DMS53 (cell line): ENCODE data around the gene FAM78B.
A peak's percentile ranks its signal among the peaks of the same experiment; 100 is the strongest.

Experiments used
- DNase-seq: peaks from one replicate; lab custom pipeline; 2025; lab: John Stamatoyannopoulos, UW

Gene FAM78B

DNA sequence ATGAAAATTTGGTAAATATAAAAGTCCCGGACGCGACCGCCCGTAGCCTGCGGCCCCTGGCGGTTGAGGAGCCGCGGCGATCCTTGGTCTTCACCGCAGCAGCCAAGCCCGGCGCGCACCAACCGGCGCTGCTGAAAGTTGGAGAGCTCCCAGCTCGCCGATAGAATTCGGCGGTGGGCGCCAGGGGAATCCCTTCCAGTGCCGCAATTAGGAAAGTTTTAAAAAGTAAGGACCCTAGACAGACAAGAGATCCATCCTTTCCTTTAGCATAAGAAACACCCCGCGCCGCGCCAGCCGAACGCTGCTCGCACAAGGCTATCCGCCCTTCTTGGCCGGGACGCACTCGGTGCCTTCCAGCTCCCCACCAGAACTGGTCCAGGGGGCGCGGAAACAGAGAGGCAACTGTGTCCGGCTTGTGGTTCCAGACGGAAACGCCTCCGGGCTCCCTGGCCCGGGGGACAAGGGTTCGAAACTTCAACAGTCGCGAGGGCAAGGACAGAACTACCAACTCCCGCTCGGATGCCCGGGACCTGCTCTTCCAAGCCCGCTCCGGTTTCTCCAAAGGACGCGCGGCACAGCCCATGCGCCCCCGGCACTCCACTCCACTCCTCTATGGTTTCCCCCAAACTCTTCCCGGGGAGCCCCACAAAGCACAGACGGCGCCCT, 1.7 kb downstream of the FAM78B start:
- peak; percentile 72 for DNase-seq

DNA sequence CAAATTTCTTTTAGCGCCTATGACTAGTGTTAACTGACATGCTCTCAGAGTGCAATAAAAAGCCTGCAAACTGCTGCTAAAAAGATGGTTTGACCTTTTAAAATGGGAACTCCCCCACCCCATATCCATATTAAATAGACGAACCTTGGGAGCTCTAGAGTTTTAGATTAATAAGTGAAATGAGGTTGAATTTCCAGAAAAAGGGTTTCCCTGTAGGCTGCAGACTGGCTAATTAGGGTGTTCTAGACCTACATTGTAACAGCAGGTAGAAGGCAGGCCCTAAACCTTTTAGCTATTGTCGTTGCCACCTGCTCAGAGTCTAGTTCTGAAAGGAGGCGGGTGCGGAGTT, 2.2 kb downstream of the FAM78B start:
- no peak for DNase-seq

DNA sequence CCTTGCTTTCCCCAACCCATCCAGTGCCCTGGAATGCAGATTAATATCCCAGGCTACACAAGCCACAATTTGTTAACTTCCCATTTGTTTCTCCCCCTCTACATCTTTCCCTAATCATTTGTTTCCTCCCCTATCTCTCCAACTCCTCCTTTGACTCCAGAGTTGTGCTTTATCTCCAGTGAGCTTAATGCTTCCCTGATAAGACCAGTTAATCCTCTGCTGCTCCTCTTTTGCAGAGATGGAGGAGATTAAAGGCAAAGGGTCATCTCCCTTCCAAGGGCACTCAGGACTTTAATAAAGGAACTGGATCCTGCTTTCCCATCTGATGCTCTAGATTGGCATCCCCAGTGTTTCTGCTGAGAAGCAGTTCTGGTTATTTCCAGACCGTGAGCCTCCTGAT, 7.1 kb downstream of the FAM78B start:
- no peak for DNase-seq

GRCh38 chr1:166156674-166157073, 10.1 kb downstream of the FAM78B start:
- DNase-seq = no peak

GRCh38 chr1:166155108-166155507, 11.7 kb downstream of the FAM78B start:
- no peak for DNase-seq

- DNase-seq = no peak
These were observed 13.1 kb downstream of the FAM78B start for GRCh38 chr1:166153525-166154314.

- no peak for DNase-seq
These were observed 13.8 kb downstream of the FAM78B start for GRCh38 chr1:166152978-166153377.

DNA sequence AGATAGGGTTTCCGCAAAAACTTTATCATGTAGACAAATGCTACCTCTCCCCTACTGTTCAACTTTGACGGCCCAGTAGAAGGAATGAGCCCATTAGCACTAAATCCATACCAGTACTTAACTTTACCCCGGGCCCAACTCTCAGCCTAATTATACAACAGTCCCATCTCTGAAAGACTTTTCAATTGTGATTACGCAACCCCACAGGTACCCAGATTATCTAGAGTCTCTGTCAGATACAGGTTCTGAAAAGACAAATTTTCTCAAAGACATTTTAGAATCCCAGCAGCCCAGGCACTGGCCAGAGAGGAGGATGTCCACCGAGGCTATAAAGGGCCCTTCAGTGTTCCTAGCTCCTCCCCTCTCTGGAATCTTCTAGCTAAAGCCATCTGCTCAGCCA, 15.0 kb downstream of the FAM78B start:
- DNase-seq = no peak

DNA sequence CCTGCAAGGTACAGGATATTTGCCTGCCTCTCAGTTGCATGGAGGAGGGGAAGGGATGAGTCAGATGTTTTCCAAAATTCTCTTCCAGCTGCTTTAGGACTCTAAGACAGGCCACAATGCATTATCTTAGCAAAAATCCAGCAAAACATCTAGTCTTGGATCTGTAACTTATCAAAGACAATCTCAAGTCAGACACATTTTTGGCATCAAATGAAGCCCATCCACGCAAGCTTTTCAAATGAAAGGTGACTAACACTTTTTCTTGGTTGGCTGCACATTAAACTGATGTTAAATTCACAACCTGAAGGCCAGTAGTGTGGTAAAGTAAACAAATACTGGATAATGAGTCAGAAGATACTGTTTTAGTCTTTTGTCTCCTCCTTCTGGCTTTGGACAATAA, 21.3 kb downstream of the FAM78B start:
- DNase-seq = peak; percentile 67

DNA sequence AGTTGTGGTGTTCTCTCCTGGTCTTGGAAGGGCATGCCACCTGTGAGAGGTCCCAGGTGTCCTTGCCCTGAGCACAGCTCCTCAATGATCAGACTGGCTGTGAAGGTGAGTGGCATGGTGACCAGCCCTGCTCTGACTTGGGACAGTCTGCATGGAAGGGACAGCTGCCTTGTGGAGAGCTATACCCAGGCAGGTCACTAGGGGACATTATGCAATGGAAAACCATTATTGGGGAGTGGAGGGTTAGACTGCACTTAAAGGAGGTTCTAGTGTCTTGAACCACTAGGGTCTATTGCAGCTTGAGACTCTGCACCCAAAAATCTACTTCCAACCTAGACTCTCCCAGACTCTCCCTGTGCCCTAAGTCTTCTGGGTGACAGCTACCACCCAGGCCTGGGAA, 24.8 kb downstream of the FAM78B start:
- DNase-seq = no peak

DNA sequence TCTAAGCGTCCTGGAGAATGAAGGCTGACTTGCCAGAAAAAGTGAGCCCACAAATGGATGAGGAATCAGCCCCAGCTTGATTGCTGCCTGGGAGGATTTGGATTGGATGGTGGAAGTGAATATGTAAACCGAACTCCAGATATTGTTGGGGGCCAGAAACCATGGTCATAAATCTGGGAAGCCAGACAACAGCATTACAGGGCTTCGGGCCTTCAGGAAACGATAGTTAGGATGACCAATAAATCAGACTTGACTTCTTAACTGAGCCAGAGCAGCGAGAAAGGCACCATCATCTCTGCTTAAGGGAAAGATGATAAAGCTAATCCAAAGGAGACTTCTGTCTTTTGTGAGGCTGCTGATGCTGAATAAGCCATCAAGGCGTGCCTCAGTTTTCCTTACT, 26.6 kb downstream of the FAM78B start:
- DNase-seq = no peak

DNA sequence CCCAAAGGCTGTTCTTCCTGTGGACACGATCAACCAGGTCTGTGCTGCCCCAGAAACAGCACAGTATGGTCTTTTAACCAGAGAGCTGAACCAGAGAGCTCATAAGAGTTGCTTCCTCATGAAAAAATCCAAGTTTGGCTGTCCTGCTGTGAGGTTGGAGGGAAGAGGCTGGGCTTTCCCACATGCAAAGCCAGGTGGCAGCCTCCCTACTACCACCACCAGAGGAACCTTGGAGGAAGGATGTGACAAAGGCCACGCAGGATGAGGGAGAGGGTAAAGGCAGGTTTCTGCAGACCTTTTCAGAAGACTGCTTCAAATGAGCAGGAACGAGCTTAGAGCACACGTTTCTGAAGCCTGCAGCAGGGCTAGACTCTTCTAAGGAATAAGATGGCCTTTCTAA, 27.1 kb downstream of the FAM78B start:
- peak; percentile 10 for DNase-seq

DNA sequence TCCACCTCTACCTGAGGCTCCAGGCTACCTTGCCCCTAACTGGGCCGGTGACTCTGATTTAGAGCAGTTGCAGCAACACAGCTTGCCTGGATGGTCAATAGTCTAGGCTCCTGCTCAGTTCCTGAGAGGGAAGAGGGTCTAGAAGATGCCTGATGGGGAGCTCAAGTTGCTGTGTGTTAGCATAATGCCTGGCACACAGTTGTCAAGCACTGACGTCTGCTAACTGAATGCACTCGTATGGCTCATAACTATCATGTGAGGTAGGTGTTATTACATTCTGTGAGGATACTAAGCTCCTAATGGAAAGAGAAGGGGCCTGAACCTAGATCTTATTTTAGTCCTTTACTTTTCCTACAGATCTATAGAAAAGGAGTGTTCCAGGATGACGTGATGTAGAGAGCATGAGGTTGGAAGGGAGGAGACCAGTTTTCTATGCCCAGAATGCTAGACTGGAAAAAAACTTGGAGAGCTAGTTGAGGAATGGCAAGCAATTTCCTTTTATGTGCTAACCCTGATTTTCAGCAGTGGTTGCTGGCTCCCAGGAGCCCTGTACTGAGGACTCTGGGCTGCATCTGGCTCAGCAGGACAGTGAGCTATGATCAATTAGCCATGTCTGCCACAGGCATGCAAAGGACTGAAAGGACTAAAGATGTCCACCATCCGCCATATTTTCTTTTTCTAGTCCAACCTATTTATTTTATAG, 30.0 kb downstream of the FAM78B start:
- no peak for DNase-seq

- no peak for DNase-seq
These were observed 30.6 kb downstream of the FAM78B start for GRCh38 chr1:166136222-166136621.

GRCh38 chr1:166133857-166134256, 32.9 kb downstream of the FAM78B start:
- DNase-seq = no peak

DNA sequence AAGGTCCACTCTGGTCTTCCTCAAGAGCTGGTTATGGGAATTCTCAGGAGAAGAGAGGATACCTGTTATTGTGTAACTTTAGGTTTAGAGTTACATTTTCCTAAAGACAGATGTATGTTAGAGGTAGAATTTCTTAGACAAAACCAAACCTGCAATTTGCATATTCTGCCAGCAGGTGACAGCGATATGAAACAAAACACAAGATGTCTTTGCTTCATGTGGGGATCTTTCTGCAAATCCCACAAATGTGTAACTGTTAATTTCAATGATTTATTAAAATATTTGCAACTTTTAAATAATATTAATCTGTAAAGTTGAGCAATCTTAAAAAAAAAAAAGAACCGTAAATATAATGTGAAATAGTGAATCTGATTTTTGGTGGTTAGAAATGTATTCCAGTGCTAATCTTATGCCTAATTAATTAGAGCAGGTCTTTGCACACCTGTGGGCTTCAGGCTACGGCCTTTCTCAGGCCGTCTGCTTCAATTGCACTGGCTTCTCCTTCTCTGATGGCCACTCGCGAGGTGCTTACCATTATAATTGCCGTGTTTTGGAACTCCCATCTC, 33.4 kb downstream of the FAM78B start:
- peak; percentile 41 for DNase-seq

- DNase-seq = no peak
These were observed 34.3 kb downstream of the FAM78B start for GRCh38 chr1:166132496-166132895.

DNA sequence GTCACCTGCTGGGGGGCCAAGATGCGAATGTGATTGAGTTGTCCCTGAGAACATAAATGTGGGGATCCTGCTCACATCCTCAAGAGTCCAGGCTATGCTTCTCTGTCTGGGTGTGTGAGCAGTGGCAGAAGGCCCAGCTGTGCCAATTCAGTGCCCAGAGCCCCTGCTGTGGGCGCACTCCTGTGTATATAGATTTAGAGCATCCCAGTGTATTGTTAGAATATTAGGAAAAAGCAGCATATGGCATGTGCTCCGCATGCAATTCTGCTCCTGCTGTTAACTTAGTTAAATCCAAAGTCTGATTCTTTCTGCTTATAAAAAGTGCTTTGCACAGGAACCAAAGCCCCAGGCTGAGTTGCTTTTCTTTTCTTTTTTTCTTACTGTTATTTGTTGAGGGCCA, 37.8 kb downstream of the FAM78B start:
- no peak for DNase-seq

- DNase-seq = no peak
These were observed 38.6 kb downstream of the FAM78B start for GRCh38 chr1:166128195-166128594.

DNA sequence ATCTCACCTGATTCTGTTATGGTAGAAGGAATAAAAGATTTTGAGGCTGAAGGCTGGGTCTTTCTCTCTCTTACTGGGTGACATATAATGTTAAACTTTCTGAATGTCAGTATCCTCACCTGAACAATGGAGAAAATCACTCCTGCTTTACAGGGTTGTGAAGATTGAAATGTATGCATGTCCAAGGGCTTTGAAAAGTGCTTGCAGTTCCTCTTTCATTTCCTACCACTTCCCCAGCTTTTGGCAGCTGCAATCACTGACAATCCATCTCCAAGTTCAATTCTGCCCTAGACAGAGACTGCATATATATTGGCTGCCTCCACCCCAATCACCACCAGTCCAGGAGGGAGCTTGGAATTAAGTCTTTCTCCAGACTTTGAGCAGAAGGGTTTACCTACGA, 39.8 kb downstream of the FAM78B start:
- no peak for DNase-seq

DNA sequence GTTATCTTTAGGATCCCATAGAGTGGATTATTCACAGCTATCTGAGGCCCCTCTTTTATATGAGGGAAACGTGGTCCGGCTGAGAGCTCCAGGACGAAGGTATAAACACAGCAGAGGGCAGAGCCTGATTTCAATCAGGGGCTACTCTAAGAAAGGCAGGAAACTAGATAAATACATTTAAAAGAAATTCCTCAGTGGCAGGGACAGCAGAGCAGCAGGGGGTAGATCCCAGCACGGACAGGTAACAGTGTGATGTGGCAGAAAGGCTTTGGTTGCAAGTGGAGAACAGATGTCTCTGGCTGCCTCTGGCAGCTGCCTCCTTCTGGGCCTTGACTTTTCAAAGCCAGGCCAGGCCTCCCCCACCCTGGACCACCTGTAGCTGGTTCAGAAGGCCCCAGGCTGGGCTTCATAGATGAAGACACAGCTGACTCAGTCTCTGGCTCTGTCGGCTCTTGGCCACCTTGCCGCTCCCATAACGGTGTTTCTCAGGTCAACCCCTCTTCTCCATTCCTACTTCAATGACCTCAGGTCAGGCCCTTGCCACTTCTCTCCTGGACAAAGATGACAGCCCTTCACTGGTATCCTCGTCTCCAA, 43.8 kb downstream of the FAM78B start:
- DNase-seq = no peak

GRCh38 chr1:166121010-166121409, 45.8 kb downstream of the FAM78B start:
- no peak for DNase-seq

GRCh38 chr1:166120281-166120680, 46.5 kb downstream of the FAM78B start:
- no peak for DNase-seq
